ENCODE data around the gene XAB2.

- TF ChIP-seq CTCF (IDR thresholded peaks at IDR 0.05; ENCODE audit: extremely low read depth in 1 of 2, insufficient read depth in 1 of 2, low read depth in 1 of 2, low read length in 2 of 2) (no peak), POLR2A (IDR thresholded peaks at IDR 0.05; ENCODE audit: low read depth, low read length) (no peak), EZH2 (IDR thresholded peaks at IDR 0.05; ENCODE audit: borderline replicate concordance, low read depth, low read length, severe bottlenecking) (no peak), POLR2AphosphoS5 (IDR thresholded peaks at IDR 0.05; ENCODE audit: insufficient read depth, low read depth, low read length) (no peak)
Measured at GRCh38 chr19:7590256-7590655, 39.1 kb downstream of the XAB2 start.

Measured in endothelial cell of umbilical vein (primary cell).